Stimulated activated CD4-positive, alpha-beta T cell treated with anti-CD3 and anti-CD28 coated beads, Interleukin-12 subunit alpha, Interleukin-12 subunit beta, amount 100 ng/mL, for 4 hours (primary cell): ENCODE results near the gene ALOX12B.
"Not testable (repeated sequence)": the region's sequence is repeated elsewhere in the genome, so short reads cannot be mapped to it uniquely, and the experiment has no call there.

Experiments
- DNase-seq: peaks from one replicate; pipeline ENCODE4 v3.0.0-alpha.2; 2020

The ALOX12B gene

GRCh38 chr17:8063761-8064534, 23.6 kb downstream of the ALOX12B start:
- DNase-seq: no peak

GRCh38 chr17:8062807-8063483, 24.6 kb downstream of the ALOX12B start:
- no peak for DNase-seq

GRCh38 chr17:8062435-8062806, 25.1 kb downstream of the ALOX12B start:
- no peak for DNase-seq

- not testable (repeated sequence) for DNase-seq
Measured at GRCh38 chr17:8061851-8062250, 25.7 kb downstream of the ALOX12B start.

- DNase-seq: peak; percentile 28
Measured at GRCh38 chr17:8060274-8060673, 27.2 kb downstream of the ALOX12B start.

GRCh38 chr17:8059131-8059530, 28.4 kb downstream of the ALOX12B start:
- no peak for DNase-seq

- DNase-seq: no peak
Measured at GRCh38 chr17:8057691-8058114, 29.8 kb downstream of the ALOX12B start.

GRCh38 chr17:8056976-8057625, 30.4 kb downstream of the ALOX12B start:
- no peak for DNase-seq

- DNase-seq: no peak
Measured at GRCh38 chr17:8056232-8056975, 31.1 kb downstream of the ALOX12B start.

GRCh38 chr17:8055851-8056231, 31.7 kb downstream of the ALOX12B start:
- DNase-seq: no peak

GRCh38 chr17:8053600-8053999, 33.9 kb downstream of the ALOX12B start:
- no peak for DNase-seq

GRCh38 chr17:8052256-8053252, 35.0 kb downstream of the ALOX12B start:
- DNase-seq: no peak

GRCh38 chr17:8051831-8052230, 35.7 kb downstream of the ALOX12B start:
- no peak for DNase-seq

- no peak for DNase-seq
Measured at GRCh38 chr17:8048736-8049135, 38.8 kb downstream of the ALOX12B start.

GRCh38 chr17:8048236-8048635, 39.3 kb downstream of the ALOX12B start:
- DNase-seq: no peak

- no peak for DNase-seq
Measured at GRCh38 chr17:8047769-8048110, 39.8 kb downstream of the ALOX12B start.

GRCh38 chr17:8046929-8047768, 40.4 kb downstream of the ALOX12B start:
- no peak for DNase-seq

- no peak for DNase-seq
Measured at GRCh38 chr17:8046306-8046928, 41.1 kb downstream of the ALOX12B start.

GRCh38 chr17:8044819-8045810, 42.4 kb downstream of the ALOX12B start:
- DNase-seq: no peak
